B cell (primary cell): ENCODE results near the gene GBA3. TPM values are rescaled to one million over a fixed set of nuclear protein-coding genes. Genes with fewer than 3 reads are reported as not detected.

Experiments used
- ATAC-seq: fragments of 200-7000 bp; cut with Tn5 transposase; one replicate; pipeline ENCODE4 v1.10.0; 2021; ENCODE audit warnings: low read depth, mild to moderate bottlenecking, moderate number of reproducible peaks, moderate library complexity
- CTCF ChIA-PET: fragments of 350-600 bp; sonication (Branson Sonifier 250); formaldehyde crosslinking; loops from one replicate; lab custom pipeline; 2021; ENCODE audit warnings: antibody characterized with exemption, inconsistent platforms; lab: Charles Lee
- POLR2A ChIA-PET: fragments of 350-600 bp; sonication (Branson Sonifier 250); formaldehyde crosslinking; loops from one replicate; lab custom pipeline; 2021; ENCODE audit warnings: antibody characterized with exemption; lab: Charles Lee
- DNase-seq: peaks from one replicate; pipeline ENCODE4 v3.0.0; 2013
- H2AFZ ChIP-seq: 2 replicates; pipeline ENCODE4 v1.6.1; 2012; ENCODE audit warnings: mild to moderate bottlenecking, low read depth, low read length; ENCODE audit not compliant: insufficient read depth, poor library complexity, severe bottlenecking
- H3K27ac ChIP-seq, 2 donors: 1 replicate in 1 of 2; 2 replicates in 1 of 2; pipeline ENCODE4 v1.5.1; 2012 to 2013; ENCODE audit warnings: low read length in 2 of 2, mild to moderate bottlenecking in 2 of 2, moderate library complexity in 1 of 2
- H3K27me3 ChIP-seq, 4 experiments: fragments of 200-600 bp in 1 of 4; sonication (generic) in 1 of 4; replicated peaks in 1 of 4; 1 replicate in 2 of 4; 2 replicates in 2 of 4; pipeline versions ENCODE4 v1.6.1 to v1.7.0; 2013 to 2016; ENCODE audit warnings: low read length in 3 of 4, mild to moderate bottlenecking in 2 of 4, mixed read lengths in 1 of 4, moderate library complexity in 1 of 4; ENCODE audit not compliant: insufficient read depth in 4 of 4, control insufficient read depth in 3 of 4; ENCODE audit errors: control extremely low read depth in 1 of 4
- H3K36me3 ChIP-seq, 2 experiments: replicated peaks in 1 of 2; 1 replicate in 1 of 2; 2 replicates in 1 of 2; pipeline versions ENCODE4 v1.6.1 to v1.7.1; 2013; ENCODE audit warnings: low read length in 1 of 2; ENCODE audit not compliant: insufficient read depth in 2 of 2, control insufficient read depth in 1 of 2; ENCODE audit errors: control extremely low read depth in 1 of 2, extremely low read depth in 1 of 2
- H3K4me1 ChIP-seq, 2 donors: fragments of 200-600 bp in 1 of 2; sonication (generic) in 1 of 2; 1 replicate in 1 of 2; 2 replicates in 1 of 2; pipeline versions ENCODE4 v1.5.1 to v1.6.1; 2013 to 2017; ENCODE audit warnings: low read length in 2 of 2; ENCODE audit not compliant: control insufficient read depth in 2 of 2, insufficient read depth in 2 of 2
- H3K4me2 ChIP-seq: replicated peaks from 2 replicates; pipeline ENCODE3; 2012; ENCODE audit warnings: mild to moderate bottlenecking, low read depth, low read length; ENCODE audit not compliant: poor library complexity, severe bottlenecking
- H3K4me3 ChIP-seq, 5 experiments: fragments of 200-600 bp in 1 of 5; sonication (generic) in 1 of 5; 1 replicate in 3 of 5; 2 replicates in 2 of 5; pipeline versions ENCODE4 v1.5.1 to v1.7.0; 2011 to 2016; ENCODE audit warnings: low read length in 4 of 5, mild to moderate bottlenecking in 4 of 5, low read depth in 2 of 5, control low read depth in 1 of 5, moderate library complexity in 1 of 5; ENCODE audit not compliant: insufficient read depth in 1 of 5; ENCODE audit errors: control extremely low read depth in 1 of 5, extremely low read depth in 1 of 5
- H3K79me2 ChIP-seq: fragments of 200-600 bp; sonication (generic); one replicate; pipeline ENCODE4 v1.6.0; 2016; ENCODE audit warnings: low read length; ENCODE audit not compliant: control insufficient read depth, insufficient read depth
- H3K9ac ChIP-seq: fragments of 200-600 bp; sonication (generic); 2 replicates; pipeline ENCODE4 v1.6.1; 2017; ENCODE audit warnings: mild to moderate bottlenecking, low read length, moderate library complexity
- H3K9me3 ChIP-seq, 3 donors: one replicate each; pipeline versions ENCODE4 v1.6.1 to v1.7.1; 2013; ENCODE audit warnings: low read length in 2 of 3; ENCODE audit not compliant: control insufficient read depth in 2 of 3, insufficient read depth in 1 of 3; ENCODE audit errors: control extremely low read depth in 1 of 3
- H4K20me1 ChIP-seq: 2 replicates; pipeline ENCODE4 v1.6.0; 2012; ENCODE audit warnings: mild to moderate bottlenecking, low read length; ENCODE audit not compliant: insufficient read depth, control insufficient read depth, poor library complexity, severe bottlenecking
- H3K27ac Mint-ChIP-seq: one replicate; pipeline ENCODE4 v1.8.0; 2021; ENCODE audit warnings: mixed read lengths
- H3K27me3 Mint-ChIP-seq: one replicate; pipeline ENCODE4 v1.8.0; 2021; ENCODE audit warnings: mixed read lengths
- H3K4me1 Mint-ChIP-seq: one replicate; pipeline ENCODE4 v1.8.0; 2021; ENCODE audit warnings: mixed read lengths
- H3K4me3 Mint-ChIP-seq: one replicate; pipeline ENCODE4 v1.8.0; 2021; ENCODE audit warnings: mixed read lengths
- H3K9me3 Mint-ChIP-seq: one replicate; pipeline ENCODE4 v1.8.0; 2022; ENCODE audit warnings: mixed read lengths; ENCODE audit not compliant: insufficient read depth
- EZH2 ChIP-seq: IDR thresholded peaks from 2 replicates; pipeline ENCODE4 v1.6.1; 2012; ENCODE audit warnings: borderline replicate concordance, low read depth, mild to moderate bottlenecking, moderate library complexity, low read length; ENCODE audit not compliant: insufficient read depth, poor library complexity, severe bottlenecking
- WGBS: methylation state at CpG from one replicate; pipeline ENCODE4 v1.1.5; 2013; ENCODE audit warnings: missing lambda C conversion rate; ENCODE audit not compliant: insufficient coverage; 5-methylcytosine and 5-hydroxymethylcytosine counted together
- intact Hi-C: fragments of 100-400 bp; cut with micrococcal nuclease; formaldehyde crosslinking; loops from one replicate; pipeline ENCODE4 v1.10.0; 2022
- polyA plus RNA-seq: library from polyadenylated mRNA; depleted of rRNA; stranded (reverse); fragments of >200 nt; gene quantifications from 2 replicates; pipeline ENCODE4 v1.2.3, GENCODE V29; 2012
- total RNA-seq, 2 donors: library from RNA; stranded (reverse); fragments of 120-200 nt in 1 of 2; gene quantifications; 1 replicate in 1 of 2; 2 replicates in 1 of 2; pipeline versions ENCODE4 v1.2.3 to v1.2.4, GENCODE V29; 2013 to 2022
- TF ChIP-seq, protein P1 (sequence below): fragments of 200-600 bp; IDR thresholded peaks from one replicate; pipeline ENCODE4 v1.8.0; 2022; ENCODE audit warnings: antibody characterized with exemption, mild to moderate bottlenecking

GBA3 gene
- total and polyA plus RNA-seq, 2 donors (not counting 1 experiment from before 2014, with no cell fraction given), result not detected

DNA sequence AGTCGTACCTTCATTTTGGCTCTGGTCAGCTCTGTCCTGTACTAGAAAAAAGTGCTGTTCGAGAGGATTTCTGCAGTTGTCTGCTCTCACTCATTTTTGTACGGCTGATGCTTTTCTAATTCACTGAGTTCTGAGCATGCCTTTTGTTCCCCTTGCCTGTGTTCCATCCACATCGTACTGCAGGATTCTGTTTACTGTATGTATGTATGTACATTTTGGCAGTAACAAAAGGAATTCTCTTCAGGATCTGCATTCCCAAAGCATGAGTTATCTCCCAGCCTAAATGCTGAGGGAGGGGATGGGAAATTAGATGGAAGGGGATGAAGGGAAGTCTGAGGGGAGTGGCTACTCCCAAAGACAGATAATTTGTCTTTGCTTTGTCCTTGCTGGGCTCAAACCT lies 87.6 kb downstream of the GBA3 start:
- Histone ChIP-seq H3K36me3 (no peaks in the 10 kb centered on the region), H3K9ac (no peak overlapping the region), H3K79me2 (no peaks in the 10 kb centered on the region), H2AFZ (no peak overlapping the region), H3K27me3 (no peaks in the 10 kb centered on the region), H3K27ac (no peak overlapping the region), H3K4me1 (no peaks in the 10 kb centered on the region), H3K9me3 (peaks cover 0 to 8% (median 0%) of the 10 kb centered on the region in 3 donors), H3K4me3 (no peak overlapping the region), H4K20me1 (no peaks in the 10 kb centered on the region), H3K4me2 (no peak overlapping the region)
- H3K4me3 Mint-ChIP-seq, result no peak overlapping the region
- ChIA-PET CTCF (no interaction called here), POLR2A (no interaction called here)
- no peak for DNase-seq
- 86% methylated on average over 3 of the region's 4 CpGs for WGBS
- no peaks in the 10 kb centered on the region for H3K4me1 Mint-ChIP-seq
- intact Hi-C loops, result no loop called here
- peaks cover 8% of the 10 kb centered on the region for H3K9me3 Mint-ChIP-seq
- no peaks in the 10 kb centered on the region for H3K27me3 Mint-ChIP-seq
- ATAC-seq, result no peak
- TF ChIP-seq EZH2, result no peak
- TF ChIP-seq, protein P1, sequence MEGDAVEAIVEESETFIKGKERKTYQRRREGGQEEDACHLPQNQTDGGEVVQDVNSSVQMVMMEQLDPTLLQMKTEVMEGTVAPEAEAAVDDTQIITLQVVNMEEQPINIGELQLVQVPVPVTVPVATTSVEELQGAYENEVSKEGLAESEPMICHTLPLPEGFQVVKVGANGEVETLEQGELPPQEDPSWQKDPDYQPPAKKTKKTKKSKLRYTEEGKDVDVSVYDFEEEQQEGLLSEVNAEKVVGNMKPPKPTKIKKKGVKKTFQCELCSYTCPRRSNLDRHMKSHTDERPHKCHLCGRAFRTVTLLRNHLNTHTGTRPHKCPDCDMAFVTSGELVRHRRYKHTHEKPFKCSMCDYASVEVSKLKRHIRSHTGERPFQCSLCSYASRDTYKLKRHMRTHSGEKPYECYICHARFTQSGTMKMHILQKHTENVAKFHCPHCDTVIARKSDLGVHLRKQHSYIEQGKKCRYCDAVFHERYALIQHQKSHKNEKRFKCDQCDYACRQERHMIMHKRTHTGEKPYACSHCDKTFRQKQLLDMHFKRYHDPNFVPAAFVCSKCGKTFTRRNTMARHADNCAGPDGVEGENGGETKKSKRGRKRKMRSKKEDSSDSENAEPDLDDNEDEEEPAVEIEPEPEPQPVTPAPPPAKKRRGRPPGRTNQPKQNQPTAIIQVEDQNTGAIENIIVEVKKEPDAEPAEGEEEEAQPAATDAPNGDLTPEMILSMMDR, result no peak
- H3K27ac Mint-ChIP-seq, result no peak overlapping the region

DNA sequence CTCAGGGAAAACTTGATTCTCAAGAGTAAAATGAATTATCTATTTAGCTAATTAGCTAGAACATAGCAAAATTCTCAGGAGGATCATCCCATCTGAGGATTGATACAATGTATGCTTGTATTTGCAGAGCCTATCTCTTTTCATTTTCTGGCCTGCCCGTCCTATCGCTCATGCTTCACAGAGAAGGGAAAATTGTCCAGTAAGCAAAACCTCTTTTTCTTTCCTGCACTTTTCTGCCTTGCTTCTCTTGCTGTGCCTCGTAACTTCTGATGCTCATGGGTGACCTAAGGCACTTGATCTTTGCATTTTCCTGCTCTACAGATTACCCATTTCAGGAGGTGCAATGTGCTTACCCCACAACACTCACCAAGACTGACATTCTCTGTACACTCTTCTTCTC lies 88.1 kb downstream of the GBA3 start:
- WGBS, result 92% methylated on average over 3 of the region's 3 CpGs
- H3K4me3 Mint-ChIP-seq, result no peak overlapping the region

More for the DNA sequence above, 88.1 kb downstream of the GBA3 start:
- no peaks in the 10 kb centered on the region for H3K4me1 ChIP-seq
- H3K27ac Mint-ChIP-seq, result no peak overlapping the region
- ChIA-PET CTCF (no interaction called here), POLR2A (no interaction called here)
- no peak for DNase-seq
- H2AFZ ChIP-seq, result no peak overlapping the region
- H3K4me1 Mint-ChIP-seq, result no peaks in the 10 kb centered on the region
- H3K9me3 ChIP-seq, result peaks cover 0 to 8% (median 0%) of the 10 kb centered on the region in 3 donors
- no peaks in the 10 kb centered on the region for H4K20me1 ChIP-seq
- H3K9ac ChIP-seq, result no peak overlapping the region
- H3K9me3 Mint-ChIP-seq, result peaks cover 4% of the 10 kb centered on the region
- no peaks in the 10 kb centered on the region for H3K27me3 ChIP-seq
- intact Hi-C loops, result no loop called here
- ATAC-seq, result no peak
- no peak overlapping the region for H3K4me3 ChIP-seq
- no peaks in the 10 kb centered on the region for H3K79me2 ChIP-seq
- no peak for TF ChIP-seq EZH2
- TF ChIP-seq, protein P1, result no peak
- H3K4me2 ChIP-seq, result no peak overlapping the region
- H3K27me3 Mint-ChIP-seq, result no peaks in the 10 kb centered on the region
- no peak overlapping the region for H3K27ac ChIP-seq
- no peaks in the 10 kb centered on the region for H3K36me3 ChIP-seq
